B cell (primary cell): ENCODE measurements around the gene TTLL11.

ENCODE experiments used
- CTCF ChIP-seq: fragments of 200-600 bp; IDR thresholded peaks from one replicate; pipeline ENCODE4 v1.8.0; 2022; ENCODE audit warnings: antibody characterized with exemption, mild to moderate bottlenecking
- EZH2 ChIP-seq: IDR thresholded peaks from 2 replicates; pipeline ENCODE4 v1.6.1; 2012; ENCODE audit warnings: borderline replicate concordance, low read depth, mild to moderate bottlenecking, moderate library complexity, low read length; ENCODE audit not compliant: insufficient read depth, poor library complexity, severe bottlenecking

- TF ChIP-seq CTCF (no peak), EZH2 (no peak)
Measured at GRCh38 chr9:121842612-121842978, 250.5 kb downstream of the TTLL11 start.
